Endothelial cell of umbilical vein (primary cell): ENCODE measurements around the gene MBNL2. TPM values are rescaled to one million over a fixed set of nuclear protein-coding genes. Genes with fewer than 3 reads are reported as not detected.

Source experiments
- BruUV-seq: library from RNA; stranded (reverse); fragments of 400-500 nt; replicated peaks from 2 replicates; lab custom pipeline; 2021; lab: Mats Ljungman, UMichigan
- CTCF ChIA-PET: fragments of 300-600, 350-600 bp; sonication (Branson Sonifier 250); formaldehyde crosslinking; loops from one replicate; lab custom pipeline; 2021; ENCODE audit warnings: antibody characterized with exemption, inconsistent platforms; lab: Charles Lee
- POLR2A ChIA-PET: fragments of 300-600, 350-600 bp; sonication (Branson Sonifier 250); formaldehyde crosslinking; loops from one replicate; lab custom pipeline; 2021; ENCODE audit warnings: antibody characterized with exemption, inconsistent platforms; lab: Charles Lee
- DNase-seq: peaks from one replicate; pipeline ENCODE4 v3.0.0-alpha.2; 2011; ENCODE audit warnings: low read depth, low spot score
- FAIRE-seq: peaks from 2 replicates; lab custom pipeline; 2011; peaks lifted over from hg19 to GRCh38; lab: Jason Lieb, UNC
- H2AFZ ChIP-seq: 2 replicates; pipeline ENCODE4 v1.6.0; 2012; ENCODE audit warnings: low read depth, low read length, control low read depth, inconsistent platforms
- H3K27ac ChIP-seq: 2 replicates; pipeline ENCODE4 v1.5.1; 2011; ENCODE audit warnings: low read depth, mild to moderate bottlenecking, control low read depth, low read length, moderate library complexity; ENCODE audit not compliant: insufficient read depth
- H3K27me3 ChIP-seq, 2 experiments: 2 replicates each; pipeline versions ENCODE4 v1.6.0 to v1.6.1; 2011; ENCODE audit warnings: low read length in 2 of 2, mixed read lengths in 1 of 2; ENCODE audit not compliant: control insufficient read depth in 2 of 2, insufficient read depth in 2 of 2
- H3K36me3 ChIP-seq, 2 experiments: 2 replicates in 1 of 2; 3 replicates in 1 of 2; pipeline ENCODE4 v1.5.1; 2011; ENCODE audit warnings: low read length in 2 of 2, mild to moderate bottlenecking in 1 of 2, moderate library complexity in 1 of 2; ENCODE audit not compliant: control insufficient read depth in 2 of 2, insufficient read depth in 2 of 2; ENCODE audit errors: extremely low read depth in 1 of 2
- H3K4me1 ChIP-seq: 3 replicates; pipeline ENCODE4 v1.5.1; 2011; ENCODE audit warnings: mild to moderate bottlenecking, low read length; ENCODE audit not compliant: control insufficient read depth, insufficient read depth; ENCODE audit errors: extremely low read depth
- H3K4me2 ChIP-seq: 2 replicates; pipeline ENCODE4 v1.6.1; 2011; ENCODE audit warnings: low read length, control low read depth, mixed read lengths; ENCODE audit not compliant: insufficient read depth
- H3K4me3 ChIP-seq, 3 experiments: fragments of 200-600 bp in 1 of 3; sonication (generic), shearing (Covaris generic) in 1 of 3; replicated peaks in 1 of 3; 2 replicates each; pipeline ENCODE4 v1.5.1; 2011 to 2016; ENCODE audit warnings: control low read depth in 3 of 3, low read length in 3 of 3, mild to moderate bottlenecking in 2 of 3, inconsistent platforms in 1 of 3, low read depth in 1 of 3, moderate library complexity in 1 of 3; ENCODE audit not compliant: insufficient read depth in 1 of 3
- H3K79me2 ChIP-seq: 2 replicates; pipeline ENCODE4 v1.6.0; 2012; ENCODE audit warnings: low read length, inconsistent platforms; ENCODE audit not compliant: control insufficient read depth, insufficient read depth
- H3K9ac ChIP-seq: replicated peaks from 2 replicates; pipeline ENCODE3; 2011; ENCODE audit warnings: low read length, control low read depth; ENCODE audit not compliant: insufficient read depth; ENCODE audit errors: extremely low read depth
- H3K9me1 ChIP-seq: replicated peaks from 3 replicates; pipeline ENCODE4 v1.6.0; 2011; ENCODE audit warnings: mild to moderate bottlenecking, low read length; ENCODE audit not compliant: control insufficient read depth, insufficient read depth; ENCODE audit errors: extremely low read depth
- H3K9me3 ChIP-seq: replicated peaks from 2 replicates; pipeline ENCODE4 v1.5.1; 2012; ENCODE audit warnings: low read length, inconsistent platforms; ENCODE audit not compliant: control insufficient read depth, insufficient read depth
- H4K20me1 ChIP-seq: replicated peaks from 2 replicates; pipeline ENCODE3; 2011; ENCODE audit warnings: mild to moderate bottlenecking, low read length; ENCODE audit not compliant: control insufficient read depth, insufficient read depth; ENCODE audit errors: extremely low read depth
- CTCF ChIP-seq, 2 donors: IDR thresholded peaks; 1 replicate in 1 of 2; 2 replicates in 1 of 2; pipeline ENCODE4 v1.5.1; 2011; ENCODE audit warnings: low read length in 2 of 2, mild to moderate bottlenecking in 2 of 2, moderate library complexity in 2 of 2, control low read depth in 1 of 2, inconsistent platforms in 1 of 2, low read depth in 1 of 2; ENCODE audit not compliant: insufficient read depth in 1 of 2; ENCODE audit errors: extremely low read depth in 1 of 2
- EZH2 ChIP-seq: IDR thresholded peaks from 2 replicates; pipeline ENCODE4 v1.6.1; 2012; ENCODE audit warnings: borderline replicate concordance, low read depth, mild to moderate bottlenecking, moderate library complexity, low read length, inconsistent platforms; ENCODE audit not compliant: severe bottlenecking
- FOS ChIP-seq: IDR thresholded peaks from 2 replicates; pipeline ENCODE4 v1.6.1; 2011; ENCODE audit warnings: mild to moderate bottlenecking, low read length, moderate library complexity, borderline replicate concordance; ENCODE audit not compliant: insufficient read depth
- GATA2 ChIP-seq: IDR thresholded peaks from 2 replicates; pipeline ENCODE4 v1.7.0; 2011; ENCODE audit warnings: low read depth, mild to moderate bottlenecking, moderate library complexity, mixed read lengths, low read length; ENCODE audit not compliant: insufficient read length, insufficient read depth
- JUN ChIP-seq: IDR thresholded peaks from 2 replicates; pipeline ENCODE4 v1.6.1; 2011; ENCODE audit warnings: borderline replicate concordance, low read depth; ENCODE audit not compliant: insufficient read length, insufficient read depth
- MYC ChIP-seq: IDR thresholded peaks from one replicate; pipeline ENCODE4 v1.6.1; 2011; ENCODE audit warnings: mild to moderate bottlenecking, low read depth, low read length
- POLR2A ChIP-seq: IDR thresholded peaks from 2 replicates; pipeline ENCODE4 v1.6.1; 2012; ENCODE audit warnings: low read depth, mild to moderate bottlenecking, control low read depth, low read length
- POLR2AphosphoS5 ChIP-seq: IDR thresholded peaks from 2 replicates; pipeline ENCODE4 v1.6.1; 2012; ENCODE audit warnings: low read depth, mild to moderate bottlenecking, control low read depth, low read length, moderate library complexity; ENCODE audit not compliant: insufficient read depth
- dilution Hi-C: fragments of 300-500 bp; cut with MboI; formaldehyde crosslinking; loops from one replicate; pipeline ENCODE4 v1.15.0; 2019; ENCODE audit warnings: low sequenced_read_pairs; ENCODE audit not compliant: extremely low pct_ligation_motif_present
- intact Hi-C: fragments of 100-400 bp; cut with micrococcal nuclease; formaldehyde crosslinking; loops from one replicate; pipeline ENCODE4 v1.10.0; 2022
- polyA plus RNA-seq, 4 experiments: library from polyadenylated mRNA; depleted of rRNA in 3 of 4; stranded (reverse) in 3 of 4; unstranded in 1 of 4; fragments of >200 nt; gene quantifications; 2 replicates each; pipeline versions ENCODE4 v1.2.1 to v1.2.3, GENCODE V29; 2011 to 2012; ENCODE audit warnings: missing spikeins in 1 of 4
- total RNA-seq: library from RNA; stranded (reverse); gene quantifications from 2 replicates; pipeline ENCODE4 v1.2.3, GENCODE V29; 2021
- TF ChIP-seq, protein P1 (sequence below): IDR thresholded peaks from 2 replicates; pipeline ENCODE4 v1.6.1; 2011; ENCODE audit not compliant: insufficient read depth, insufficient read length

The MBNL2 gene
- total and polyA plus RNA-seq, 2 donors (not counting 3 experiments of a cell fraction or from before 2014, with no cell fraction given): 32.9 to 76.5 TPM

GRCh38 chr13:97276862-97277269 lies 54.7 kb downstream of the MBNL2 start:
- intact Hi-C loops: no loop called here
- no TSS peak for BruUV-seq
- no peak overlapping the region for H2AFZ ChIP-seq
- H3K4me1 ChIP-seq: peaks cover 79% of the 10 kb centered on the region
- no peaks in the 10 kb centered on the region for H3K27me3 ChIP-seq
- no peak overlapping the region for H3K4me3 ChIP-seq
- no peak for FAIRE-seq
- H3K9me1 ChIP-seq: no peaks in the 10 kb centered on the region
- H4K20me1 ChIP-seq: peaks cover 8% of the 10 kb centered on the region
- POLR2A ChIA-PET: no interaction called here
- peak overlapping the region; percentile 26 for H3K4me2 ChIP-seq
- DNase-seq: no peak
- peaks cover 0 to 12% of the 10 kb centered on the region in 2 experiments for H3K36me3 ChIP-seq
- H3K9me3 ChIP-seq: no peaks in the 10 kb centered on the region
- dilution Hi-C loops: no loop called here
- TF ChIP-seq EZH2 (no peak), CTCF (IDR thresholded peaks at IDR 0.05; ENCODE audit: extremely low read depth in 1 of 2, insufficient read depth in 1 of 2, low read depth in 1 of 2, low read length in 2 of 2) (no peak), MYC (no peak), GATA2 (no peak), POLR2AphosphoS5 (no peak), POLR2A (no peak), FOS (no peak), JUN (no peak)
- TF ChIP-seq, protein P1, sequence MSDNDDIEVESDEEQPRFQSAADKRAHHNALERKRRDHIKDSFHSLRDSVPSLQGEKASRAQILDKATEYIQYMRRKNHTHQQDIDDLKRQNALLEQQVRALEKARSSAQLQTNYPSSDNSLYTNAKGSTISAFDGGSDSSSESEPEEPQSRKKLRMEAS: no peak
- peak overlapping the region; percentile 28 for H3K27ac ChIP-seq
- peaks cover 82% of the 10 kb centered on the region for H3K79me2 ChIP-seq
- CTCF ChIA-PET: interaction anchor here (1.0 to 2.6 kb wide), 6 partner anchors 8 to 167 kb away, joined by 3 to 14 read pairs (median 4); no protein-coding TSS in a partner anchor
- H3K9ac ChIP-seq: no peak overlapping the region
